Neuronal stem cell (in vitro differentiated cells): Measurements from ENCODE around the gene KDM4C.

Source experiments
- DNase-seq: peaks from one replicate; pipeline ENCODE4 v3.0.0-alpha.2; 2013; ENCODE audit warnings: low spot score
- H2AFZ ChIP-seq: one replicate; pipeline ENCODE4 v1.6.1; 2013; ENCODE audit warnings: mild to moderate bottlenecking, low read length, inconsistent platforms
- H2AK5ac ChIP-seq: 2 replicates; pipeline ENCODE4 v1.6.1; 2013; ENCODE audit warnings: low read depth, mild to moderate bottlenecking, inconsistent platforms, low read length, moderate library complexity, mixed read lengths
- H2BK120ac ChIP-seq: 2 replicates; pipeline ENCODE4 v1.6.1; 2013; ENCODE audit warnings: low read depth, mild to moderate bottlenecking, inconsistent platforms, low read length, moderate library complexity, mixed read lengths
- H2BK12ac ChIP-seq: one replicate; pipeline ENCODE4 v1.6.1; 2013; ENCODE audit warnings: low read length, inconsistent platforms
- H2BK15ac ChIP-seq: 2 replicates; pipeline ENCODE4 v1.6.1; 2013; ENCODE audit warnings: mild to moderate bottlenecking, low read length, inconsistent platforms, mixed read lengths
- H2BK5ac ChIP-seq: one replicate; pipeline ENCODE4 v1.6.1; 2013; ENCODE audit warnings: inconsistent platforms, mild to moderate bottlenecking, low read length, moderate library complexity
- H3K14ac ChIP-seq: one replicate; pipeline ENCODE4 v1.6.1; 2013; ENCODE audit warnings: low read length, inconsistent platforms
- H3K18ac ChIP-seq: 2 replicates; pipeline ENCODE4 v1.6.1; 2013; ENCODE audit warnings: low read length, inconsistent platforms
- H3K23ac ChIP-seq: 2 replicates; pipeline ENCODE4 v1.6.1; 2013; ENCODE audit warnings: low read depth, mild to moderate bottlenecking, mixed read lengths, low read length, inconsistent platforms; ENCODE audit not compliant: poor library complexity
- H3K27ac ChIP-seq: replicated peaks from 3 replicates; pipeline ENCODE4 v1.5.1; 2013; ENCODE audit warnings: low read length, inconsistent platforms
- H3K27me3 ChIP-seq, 3 experiments: 2 replicates each; pipeline ENCODE4 v1.6.1; 2013; ENCODE audit warnings: low read length in 3 of 3, mild to moderate bottlenecking in 2 of 3, inconsistent platforms in 1 of 3, low read depth in 1 of 3, mixed read lengths in 1 of 3, moderate library complexity in 1 of 3; ENCODE audit not compliant: control insufficient read depth in 3 of 3, insufficient read depth in 3 of 3
- H3K36me3 ChIP-seq, 2 donors: replicated peaks in 1 of 2; 2 replicates each; pipeline ENCODE4 v1.6.1; 2013; ENCODE audit warnings: low read length in 2 of 2; ENCODE audit not compliant: control insufficient read depth in 2 of 2, insufficient read depth in 2 of 2
- H3K4ac ChIP-seq: 2 replicates; pipeline ENCODE4 v1.6.1; 2013; ENCODE audit warnings: inconsistent platforms, mild to moderate bottlenecking, low read length, moderate library complexity
- H3K4me1 ChIP-seq, 2 donors: 1 replicate in 1 of 2; 2 replicates in 1 of 2; pipeline ENCODE4 v1.6.1; 2013; ENCODE audit warnings: low read length in 2 of 2, low read depth in 1 of 2; ENCODE audit not compliant: control insufficient read depth in 2 of 2, insufficient read depth in 1 of 2
- H3K4me2 ChIP-seq: one replicate; pipeline ENCODE4 v1.6.1; 2013; ENCODE audit warnings: mild to moderate bottlenecking, low read length, inconsistent platforms; ENCODE audit not compliant: insufficient read depth, poor library complexity, severe bottlenecking
- H3K4me3 ChIP-seq, 2 donors: 2 replicates each; pipeline ENCODE4 v1.5.1; 2013; ENCODE audit warnings: low read length in 2 of 2, mild to moderate bottlenecking in 2 of 2, inconsistent platforms in 1 of 2, moderate library complexity in 1 of 2
- H3K79me1 ChIP-seq: one replicate; pipeline ENCODE4 v1.6.1; 2013; ENCODE audit warnings: low read depth, mild to moderate bottlenecking, inconsistent platforms, low read length, moderate library complexity
- H3K9ac ChIP-seq: one replicate; pipeline ENCODE4 v1.6.1; 2013; ENCODE audit warnings: mild to moderate bottlenecking, low read depth, low read length, inconsistent platforms; ENCODE audit not compliant: poor library complexity
- H3K9me3 ChIP-seq, 2 donors: replicated peaks in 1 of 2; 2 replicates each; pipeline versions ENCODE3 to v1.6.1; 2013; ENCODE audit warnings: low read length in 2 of 2, mild to moderate bottlenecking in 2 of 2, inconsistent platforms in 1 of 2, low read depth in 1 of 2, mixed read lengths in 1 of 2, moderate library complexity in 1 of 2; ENCODE audit not compliant: control insufficient read depth in 2 of 2, insufficient read depth in 1 of 2
- H4K8ac ChIP-seq: one replicate; pipeline ENCODE4 v1.6.1; 2013; ENCODE audit warnings: low read depth, mild to moderate bottlenecking, inconsistent platforms, low read length, moderate library complexity
- H4K91ac ChIP-seq: one replicate; pipeline ENCODE4 v1.6.1; 2013; ENCODE audit warnings: low read length, low read depth, mild to moderate bottlenecking, inconsistent platforms; ENCODE audit not compliant: poor library complexity
- WGBS, 2 donors: extraction: QIAGEN DNeasy Blood & Tissue Kit; methylation state at CpG; one replicate each; pipeline ENCODE4 v1.1.7; 2013; ENCODE audit warnings: missing lambda C conversion rate in 2 of 2, mixed read lengths in 1 of 2; ENCODE audit not compliant: insufficient read length in 2 of 2, insufficient replicate concordance in 1 of 2; ENCODE audit errors: extremely low coverage in 2 of 2; 5-methylcytosine and 5-hydroxymethylcytosine counted together

Gene KDM4C

GRCh38 chr9:6777213-6777902 is 19.6 kb downstream of the KDM4C start:
- Histone ChIP-seq H2BK12ac (no peak overlapping the region), H2BK5ac (no peak overlapping the region), H3K27ac (no peak overlapping the region), H3K9me3 (no peaks in the 10 kb centered on the region), H3K23ac (no peak overlapping the region), H3K36me3 (no peaks in the 10 kb centered on the region), H3K4me3 (no peak overlapping the region), H3K4me1 (peaks cover 0 to 3% of the 10 kb centered on the region in 2 donors), H3K27me3 (no peaks in the 10 kb centered on the region), H2BK15ac (no peak overlapping the region), H3K4ac (no peak overlapping the region), H2AK5ac (no peak overlapping the region), H2BK120ac (no peak overlapping the region), H3K79me1 (no peaks in the 10 kb centered on the region), H2AFZ (no peak overlapping the region), H3K4me2 (no peak overlapping the region), H3K14ac (no peak overlapping the region), H3K18ac (no peak overlapping the region), H4K91ac (no peak overlapping the region), H3K9ac (no peak overlapping the region), H4K8ac (no peak overlapping the region)
- DNase-seq = no peak
- WGBS, 2 donors = no CpG with 5 or more reads among the region's 6 CpGs

DNA sequence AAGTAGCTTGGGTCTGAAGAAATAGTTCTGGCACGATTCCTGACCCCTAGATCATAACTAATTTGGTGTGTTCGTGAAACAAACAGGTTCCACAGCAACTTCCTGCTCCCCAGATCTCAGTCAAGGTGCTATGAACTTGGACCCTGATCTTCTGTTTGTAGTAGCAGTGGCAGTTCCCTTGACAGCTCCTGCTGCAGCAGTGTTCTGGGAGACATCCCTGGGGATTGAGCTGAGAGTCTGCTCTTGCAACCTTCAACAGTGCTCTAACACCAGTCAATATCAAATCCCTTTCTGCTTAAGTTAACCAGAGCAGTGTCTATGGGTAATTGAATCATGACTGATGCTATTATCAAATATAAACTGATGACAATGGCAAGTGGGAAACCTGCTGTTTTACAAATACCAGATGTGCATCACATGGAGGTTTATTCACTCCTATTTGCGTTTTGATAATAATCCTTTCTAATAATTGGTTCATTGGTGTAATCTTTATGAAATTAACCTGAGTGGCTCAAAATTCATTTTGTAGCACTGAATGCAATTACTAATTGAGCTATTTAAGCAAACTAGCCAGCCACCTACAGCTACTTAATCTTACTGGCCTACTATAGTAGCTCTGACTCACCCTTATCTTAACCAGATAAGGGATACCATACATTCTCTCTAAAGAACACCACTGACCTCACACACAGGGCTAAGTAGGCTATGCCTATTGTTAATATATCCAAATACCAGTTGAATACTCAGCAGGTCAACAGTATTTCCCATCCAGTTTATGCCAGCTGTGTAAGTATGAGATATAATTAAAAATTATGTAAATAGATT is 21.9 kb downstream of the KDM4C start:
- Histone ChIP-seq H3K4me2 (no peak overlapping the region), H3K4ac (no peak overlapping the region), H2BK5ac (no peak overlapping the region), H3K27me3 (no peaks in the 10 kb centered on the region), H2BK15ac (no peak overlapping the region), H3K27ac (no peak overlapping the region), H3K23ac (no peak overlapping the region), H3K9me3 (no peaks in the 10 kb centered on the region), H3K4me1 (peaks cover 0 to 5% of the 10 kb centered on the region in 2 donors), H3K79me1 (no peaks in the 10 kb centered on the region), H2BK120ac (no peak overlapping the region), H3K9ac (no peak overlapping the region), H2AFZ (no peak overlapping the region), H4K8ac (no peak overlapping the region), H2AK5ac (no peak overlapping the region), H3K14ac (no peak overlapping the region), H3K18ac (no peak overlapping the region), H3K4me3 (no peak overlapping the region), H4K91ac (no peak overlapping the region), H2BK12ac (no peak overlapping the region), H3K36me3 (no peaks in the 10 kb centered on the region)
- WGBS, 2 donors = no CpG with 5 or more reads among the region's 3 CpGs
- no peak for DNase-seq

- Histone ChIP-seq H2BK15ac (no peak overlapping the region), H2AK5ac (no peak overlapping the region), H3K27me3 (no peaks in the 10 kb centered on the region), H3K79me1 (no peaks in the 10 kb centered on the region), H3K27ac (no peak overlapping the region), H3K4me3 (no peak overlapping the region), H4K91ac (no peak overlapping the region), H2BK5ac (no peak overlapping the region), H2AFZ (no peak overlapping the region), H3K9me3 (no peaks in the 10 kb centered on the region), H2BK120ac (no peak overlapping the region), H2BK12ac (no peak overlapping the region), H3K4me1 (peaks cover 0 to 7% of the 10 kb centered on the region in 2 donors), H3K18ac (no peak overlapping the region), H3K4me2 (no peak overlapping the region), H3K36me3 (no peaks in the 10 kb centered on the region), H3K4ac (no peak overlapping the region), H3K23ac (no peak overlapping the region), H3K9ac (no peak overlapping the region), H3K14ac (no peak overlapping the region), H4K8ac (no peak overlapping the region)
- DNase-seq = no peak
- WGBS, 2 donors = no CpG with 5 or more reads among the region's 4 CpGs
Measured at GRCh38 chr9:6780690-6781089, 22.9 kb downstream of the KDM4C start.

GRCh38 chr9:6781476-6781875 is 23.7 kb downstream of the KDM4C start:
- Histone ChIP-seq H2BK15ac (no peak overlapping the region), H2AK5ac (no peak overlapping the region), H3K27ac (no peak overlapping the region)

More at GRCh38 chr9:6781476-6781875, 23.7 kb downstream of the KDM4C start:
- peaks cover 0 to 9% of the 10 kb centered on the region in 2 donors for H3K4me1 ChIP-seq
- H3K4me3 ChIP-seq = no peak overlapping the region
- H2BK120ac ChIP-seq = no peak overlapping the region
- H2BK12ac ChIP-seq = no peak overlapping the region
- no peak overlapping the region for H3K14ac ChIP-seq
- no CpG with 5 or more reads among the region's 2 CpGs for WGBS, 2 donors
- no peak overlapping the region for H3K4me2 ChIP-seq
- no peak overlapping the region for H4K8ac ChIP-seq
- H3K27me3 ChIP-seq = no peaks in the 10 kb centered on the region
- no peak overlapping the region for H4K91ac ChIP-seq
- H3K9me3 ChIP-seq = no peaks in the 10 kb centered on the region
- no peak for DNase-seq
- no peak overlapping the region for H2AFZ ChIP-seq
- no peaks in the 10 kb centered on the region for H3K36me3 ChIP-seq
- no peak overlapping the region for H3K18ac ChIP-seq
- H3K79me1 ChIP-seq = no peaks in the 10 kb centered on the region
- no peak overlapping the region for H3K4ac ChIP-seq
- no peak overlapping the region for H2BK5ac ChIP-seq
- no peak overlapping the region for H3K9ac ChIP-seq
- H3K23ac ChIP-seq = no peak overlapping the region
